BJ (cell line): Measurements from ENCODE around the gene SOCS3. TPM values are rescaled to one million over a fixed set of nuclear protein-coding genes. Genes with fewer than 3 reads are reported as not detected.

Experiments used
- CTCF ChIA-PET: fragments of 350-600 bp; formaldehyde crosslinking; extraction: SDS; loops from one replicate; lab custom pipeline; 2021; ENCODE audit warnings: antibody characterized with exemption, inconsistent platforms; lab: Yijun Ruan, JAX
- POLR2A ChIA-PET: fragments of 300-600 bp; sonication (Branson Sonifier 250); formaldehyde crosslinking; extraction: SDS; loops from one replicate; lab custom pipeline; 2021; ENCODE audit warnings: antibody characterized with exemption; lab: Charles Lee
- DNase-seq: peaks from one replicate; pipeline ENCODE4 v3.0.0-alpha.2; 2011; ENCODE audit warnings: low read depth
- H3K27me3 ChIP-seq: 2 replicates; pipeline ENCODE4 v1.6.0; 2011; ENCODE audit warnings: low read length; ENCODE audit not compliant: control insufficient read depth, insufficient read depth
- H3K36me3 ChIP-seq: 2 replicates; pipeline ENCODE4 v1.5.1; 2011; ENCODE audit warnings: low read length; ENCODE audit not compliant: control insufficient read depth, insufficient read depth
- H3K4me3 ChIP-seq: 2 replicates; pipeline ENCODE4 v1.5.1; 2011; ENCODE audit warnings: low read depth, mild to moderate bottlenecking, control low read depth, low read length
- polyA minus RNA-seq: library from RNA; depleted of rRNA, polyadenylated mRNA; stranded (reverse); fragments of >200 nt; gene quantifications from 2 replicates; pipeline ENCODE4 v1.2.3, GENCODE V29; 2011; rRNA and poly(A)+ RNA removed
- polyA plus RNA-seq: library from polyadenylated mRNA; depleted of rRNA; stranded (reverse); fragments of >200 nt; gene quantifications from 2 replicates; pipeline ENCODE4 v1.2.3, GENCODE V29; 2011; rRNA removed
- TF ChIP-seq, protein P1 (sequence below): IDR thresholded peaks from 2 replicates; pipeline ENCODE4 v1.5.1; 2011; ENCODE audit warnings: low read depth, mild to moderate bottlenecking, control low read depth, inconsistent platforms, low read length, moderate library complexity; ENCODE audit not compliant: insufficient read depth

Gene SOCS3
- polyA plus RNA-seq (18.9 and 26.4 TPM in 2 replicates), polyA minus RNA-seq (27.6 and 39.0 TPM in 2 replicates)

GRCh38 chr17:78359997-78360370 is at the start of gene SOCS3:
SOCS3 (minus strand) TSS chr17:78360077; CDS start chr17:78359095, 982 bp downstream.
- DNase-seq, result no peak
- ChIA-PET POLR2A (interaction anchor here (0.6 to 1.1 kb wide), 2 partner anchors 35 to 94 kb away, joined by 5 read pairs; no protein-coding TSS in a partner anchor), CTCF (interaction anchor here (1.0 to 14.0 kb wide), 12 partner anchors 11 to 348 kb away, joined by 3 to 273 read pairs (median 6); partner anchors contain the start of gene PGS1)
- TF ChIP-seq, protein P1, sequence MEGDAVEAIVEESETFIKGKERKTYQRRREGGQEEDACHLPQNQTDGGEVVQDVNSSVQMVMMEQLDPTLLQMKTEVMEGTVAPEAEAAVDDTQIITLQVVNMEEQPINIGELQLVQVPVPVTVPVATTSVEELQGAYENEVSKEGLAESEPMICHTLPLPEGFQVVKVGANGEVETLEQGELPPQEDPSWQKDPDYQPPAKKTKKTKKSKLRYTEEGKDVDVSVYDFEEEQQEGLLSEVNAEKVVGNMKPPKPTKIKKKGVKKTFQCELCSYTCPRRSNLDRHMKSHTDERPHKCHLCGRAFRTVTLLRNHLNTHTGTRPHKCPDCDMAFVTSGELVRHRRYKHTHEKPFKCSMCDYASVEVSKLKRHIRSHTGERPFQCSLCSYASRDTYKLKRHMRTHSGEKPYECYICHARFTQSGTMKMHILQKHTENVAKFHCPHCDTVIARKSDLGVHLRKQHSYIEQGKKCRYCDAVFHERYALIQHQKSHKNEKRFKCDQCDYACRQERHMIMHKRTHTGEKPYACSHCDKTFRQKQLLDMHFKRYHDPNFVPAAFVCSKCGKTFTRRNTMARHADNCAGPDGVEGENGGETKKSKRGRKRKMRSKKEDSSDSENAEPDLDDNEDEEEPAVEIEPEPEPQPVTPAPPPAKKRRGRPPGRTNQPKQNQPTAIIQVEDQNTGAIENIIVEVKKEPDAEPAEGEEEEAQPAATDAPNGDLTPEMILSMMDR, result no peak
- Histone ChIP-seq H3K36me3 (peaks cover 22% of the 10 kb centered on the region), H3K27me3 (no peaks in the 10 kb centered on the region), H3K4me3 (peak within 1 kb of the TSS; percentile 71)

DNA sequence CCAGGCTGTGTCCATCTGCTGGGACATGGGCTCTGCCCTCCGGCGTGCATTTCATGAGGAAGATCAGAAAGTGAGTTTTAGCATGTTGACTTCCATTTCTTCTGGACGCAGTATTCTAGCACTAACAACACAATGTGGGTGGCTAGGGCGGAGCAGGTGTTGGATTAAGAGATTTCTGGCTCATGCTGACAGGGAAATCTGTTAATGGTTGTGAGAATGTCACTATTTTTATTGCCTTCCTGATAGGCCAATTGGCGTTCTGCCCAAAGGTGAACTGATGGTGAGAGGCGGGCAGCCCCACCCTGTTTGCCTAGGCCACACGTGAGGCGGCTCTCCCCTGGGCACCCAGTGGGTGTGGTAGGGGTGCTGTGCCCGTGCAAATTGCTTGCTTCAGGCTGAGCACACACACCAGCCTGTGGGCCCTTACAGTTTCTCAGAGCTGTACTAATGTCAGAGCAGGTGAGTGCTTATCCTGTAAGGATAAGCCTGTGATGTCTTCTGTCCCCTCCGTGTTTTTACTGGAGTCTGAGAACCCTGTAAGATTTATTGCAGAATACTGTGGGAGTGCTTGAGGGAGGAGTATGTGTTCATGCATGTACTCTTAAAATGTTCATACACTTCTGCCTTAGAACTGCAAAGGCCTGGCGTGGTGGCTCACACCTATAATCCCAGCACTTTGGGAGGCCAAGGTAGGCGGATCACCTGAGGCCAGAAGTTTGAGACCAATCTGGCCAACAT is 49.5 kb upstream of the SOCS3 start:
- no peaks in the 10 kb centered on the region for H3K27me3 ChIP-seq
- no peak for DNase-seq
- TF ChIP-seq, protein P1, result no peak
- H3K4me3 ChIP-seq, result no peak overlapping the region
- peaks cover 15% of the 10 kb centered on the region for H3K36me3 ChIP-seq
- CTCF ChIA-PET, result no interaction called here
- POLR2A ChIA-PET, result no interaction called here

DNA sequence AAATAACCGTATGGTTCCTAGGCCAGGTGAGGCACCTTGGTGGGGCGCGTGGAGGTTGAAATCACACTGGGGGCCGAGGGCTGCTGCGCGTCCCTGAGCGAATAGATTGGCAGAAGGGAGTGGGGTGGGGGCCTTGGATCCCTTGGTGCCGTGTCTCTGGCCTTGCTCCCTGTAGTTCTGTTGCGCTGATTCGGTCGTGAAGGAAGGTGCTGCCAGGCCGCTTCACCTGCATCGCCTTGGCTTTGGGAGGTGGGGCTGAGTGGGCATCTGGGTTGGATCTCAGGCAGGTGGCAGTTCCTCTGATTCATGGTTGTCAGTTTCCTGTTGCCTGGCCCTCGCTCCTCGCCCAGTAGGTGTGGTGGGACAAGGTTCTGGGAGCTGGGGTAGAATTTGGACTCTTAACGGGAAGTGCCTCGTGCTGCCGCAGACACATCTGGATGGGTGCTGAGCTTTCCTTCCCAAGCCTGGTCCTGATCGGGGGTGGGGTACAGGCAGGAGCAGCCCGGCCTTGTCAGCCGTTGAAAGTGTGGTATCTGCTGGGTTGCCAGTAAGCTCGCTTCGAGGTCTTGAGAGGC is 48.7 kb upstream of the SOCS3 start:
- no peak overlapping the region for H3K4me3 ChIP-seq
- H3K27me3 ChIP-seq, result no peaks in the 10 kb centered on the region
- TF ChIP-seq, protein P1, result no peak
- DNase-seq, result no peak
- ChIA-PET POLR2A (no interaction called here), CTCF (no interaction called here)
- H3K36me3 ChIP-seq, result peaks cover 22% of the 10 kb centered on the region

DNA sequence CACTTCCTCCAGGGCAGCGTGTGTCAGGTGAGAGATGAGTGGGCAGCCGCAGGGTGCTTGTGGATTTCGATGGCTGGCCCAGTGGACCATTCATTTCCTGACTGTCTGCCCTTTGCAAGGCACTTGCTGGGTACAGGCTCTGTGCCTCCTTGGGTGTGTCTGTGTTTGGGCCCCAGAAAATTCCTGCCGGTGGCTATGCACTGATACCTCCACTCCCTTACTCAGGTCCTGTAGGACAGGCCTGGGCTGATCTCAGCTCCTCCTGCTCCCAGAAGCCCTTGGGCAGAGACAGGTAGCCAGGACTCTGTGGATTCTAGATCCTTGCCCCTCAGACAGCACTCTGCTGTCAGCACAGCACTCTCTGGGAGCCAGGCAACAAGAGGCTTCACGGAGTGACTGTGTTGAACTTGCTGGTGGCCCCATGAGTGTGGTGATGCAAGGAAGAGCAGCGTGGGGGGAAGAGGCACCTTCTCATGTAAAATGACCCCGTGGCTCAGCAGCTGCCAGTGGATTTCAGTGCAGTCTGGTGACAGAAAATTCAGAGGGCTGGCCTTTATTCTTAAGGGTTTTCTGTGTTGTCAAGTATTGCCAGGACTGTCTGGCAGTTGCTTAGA is 47.6 kb upstream of the SOCS3 start:
- peaks cover 24% of the 10 kb centered on the region for H3K36me3 ChIP-seq
- H3K27me3 ChIP-seq, result no peaks in the 10 kb centered on the region
- H3K4me3 ChIP-seq, result no peak overlapping the region
- TF ChIP-seq, protein P1, result no peak
- DNase-seq, result no peak
- ChIA-PET POLR2A (no interaction called here), CTCF (interaction anchor here (2.1 kb wide), 1 partner anchor 15 kb away, joined by 9 read pairs; no protein-coding TSS in a partner anchor)

GRCh38 chr17:78406920-78407319 is 47.0 kb upstream of the SOCS3 start:
- CTCF ChIA-PET, result interaction anchor here (2.1 kb wide), 1 partner anchor 15 kb away, joined by 9 read pairs; no protein-coding TSS in a partner anchor
- POLR2A ChIA-PET, result no interaction called here
- TF ChIP-seq, protein P1, result no peak

More at GRCh38 chr17:78406920-78407319, 47.0 kb upstream of the SOCS3 start:
- no peak for DNase-seq
- Histone ChIP-seq H3K36me3 (peaks cover 25% of the 10 kb centered on the region), H3K4me3 (no peak overlapping the region), H3K27me3 (no peaks in the 10 kb centered on the region)
